Measurements from ENCODE around the gene CNTNAP2.

Gene CNTNAP2

GRCh38 chr7:146290746-146291145 is 174.1 kb downstream of the CNTNAP2 start:
- TF ChIP-seq CTCF (IDR thresholded peaks at IDR 0.05; ENCODE audit: extremely low read depth, missing control alignments) = no peak
- no peak for DNase-seq (ENCODE audit: low spot score)

GRCh38 chr7:146291900-146292299 is 175.3 kb downstream of the CNTNAP2 start:
- TF ChIP-seq CTCF (IDR thresholded peaks at IDR 0.05; ENCODE audit: extremely low read depth, missing control alignments) = no peak
- DNase-seq (ENCODE audit: low spot score) = no peak

GRCh38 chr7:146296028-146296427 is 179.4 kb downstream of the CNTNAP2 start:
- no peak for DNase-seq (ENCODE audit: low spot score)
- no peak for TF ChIP-seq CTCF (IDR thresholded peaks at IDR 0.05; ENCODE audit: extremely low read depth, missing control alignments)

- no peak for DNase-seq (ENCODE audit: low spot score)
- no peak for TF ChIP-seq CTCF (IDR thresholded peaks at IDR 0.05; ENCODE audit: extremely low read depth, missing control alignments)
Observed at GRCh38 chr7:146314962-146315361, 198.4 kb downstream of the CNTNAP2 start.

- no peak for TF ChIP-seq CTCF (IDR thresholded peaks at IDR 0.05; ENCODE audit: extremely low read depth, missing control alignments)
- DNase-seq (ENCODE audit: low spot score) = no peak
Observed at GRCh38 chr7:146319629-146320028, 203.0 kb downstream of the CNTNAP2 start.

GRCh38 chr7:146321301-146321700 is 204.7 kb downstream of the CNTNAP2 start:
- TF ChIP-seq CTCF (IDR thresholded peaks at IDR 0.05; ENCODE audit: extremely low read depth, missing control alignments) = no peak
- DNase-seq (ENCODE audit: low spot score) = no peak

- TF ChIP-seq CTCF (IDR thresholded peaks at IDR 0.05; ENCODE audit: extremely low read depth, missing control alignments) = no peak
Observed at GRCh38 chr7:146331369-146331768, 214.8 kb downstream of the CNTNAP2 start.

More at GRCh38 chr7:146331369-146331768, 214.8 kb downstream of the CNTNAP2 start:
- DNase-seq (ENCODE audit: low spot score) = no peak
